Measurements from ENCODE around the gene SESN1.

DNA sequence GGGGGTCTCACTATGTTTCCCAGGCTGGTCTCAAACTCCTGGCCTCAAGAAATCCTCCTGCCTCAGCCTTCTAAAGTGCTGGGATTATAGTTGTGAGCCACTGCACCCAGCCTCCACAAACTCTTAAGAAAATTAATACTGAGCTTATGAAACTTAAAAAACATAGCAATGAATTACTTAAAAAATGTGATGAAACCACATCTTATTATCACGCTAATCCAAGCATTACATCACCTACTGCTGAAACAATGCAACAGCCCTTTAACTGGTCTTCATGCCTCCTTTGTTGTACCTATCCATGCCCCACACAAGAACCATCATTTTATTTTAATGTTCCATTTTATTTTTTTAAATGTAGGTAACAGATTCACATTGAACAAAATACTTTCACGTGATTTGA, 24.9 kb downstream of the SESN1 start:
- TF ChIP-seq, protein P1, sequence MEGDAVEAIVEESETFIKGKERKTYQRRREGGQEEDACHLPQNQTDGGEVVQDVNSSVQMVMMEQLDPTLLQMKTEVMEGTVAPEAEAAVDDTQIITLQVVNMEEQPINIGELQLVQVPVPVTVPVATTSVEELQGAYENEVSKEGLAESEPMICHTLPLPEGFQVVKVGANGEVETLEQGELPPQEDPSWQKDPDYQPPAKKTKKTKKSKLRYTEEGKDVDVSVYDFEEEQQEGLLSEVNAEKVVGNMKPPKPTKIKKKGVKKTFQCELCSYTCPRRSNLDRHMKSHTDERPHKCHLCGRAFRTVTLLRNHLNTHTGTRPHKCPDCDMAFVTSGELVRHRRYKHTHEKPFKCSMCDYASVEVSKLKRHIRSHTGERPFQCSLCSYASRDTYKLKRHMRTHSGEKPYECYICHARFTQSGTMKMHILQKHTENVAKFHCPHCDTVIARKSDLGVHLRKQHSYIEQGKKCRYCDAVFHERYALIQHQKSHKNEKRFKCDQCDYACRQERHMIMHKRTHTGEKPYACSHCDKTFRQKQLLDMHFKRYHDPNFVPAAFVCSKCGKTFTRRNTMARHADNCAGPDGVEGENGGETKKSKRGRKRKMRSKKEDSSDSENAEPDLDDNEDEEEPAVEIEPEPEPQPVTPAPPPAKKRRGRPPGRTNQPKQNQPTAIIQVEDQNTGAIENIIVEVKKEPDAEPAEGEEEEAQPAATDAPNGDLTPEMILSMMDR (IDR thresholded peaks at IDR 0.05): no peak
- no peak for TF ChIP-seq POLR2A (IDR thresholded peaks at IDR 0.05)
